ENCODE measurements around the gene SLC31A2.
"Not testable (repeated sequence)": the region's sequence is repeated elsewhere in the genome, so short reads cannot be mapped to it uniquely, and the experiment has no call there.

Gene SLC31A2, protein sequence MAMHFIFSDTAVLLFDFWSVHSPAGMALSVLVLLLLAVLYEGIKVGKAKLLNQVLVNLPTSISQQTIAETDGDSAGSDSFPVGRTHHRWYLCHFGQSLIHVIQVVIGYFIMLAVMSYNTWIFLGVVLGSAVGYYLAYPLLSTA

DNA sequence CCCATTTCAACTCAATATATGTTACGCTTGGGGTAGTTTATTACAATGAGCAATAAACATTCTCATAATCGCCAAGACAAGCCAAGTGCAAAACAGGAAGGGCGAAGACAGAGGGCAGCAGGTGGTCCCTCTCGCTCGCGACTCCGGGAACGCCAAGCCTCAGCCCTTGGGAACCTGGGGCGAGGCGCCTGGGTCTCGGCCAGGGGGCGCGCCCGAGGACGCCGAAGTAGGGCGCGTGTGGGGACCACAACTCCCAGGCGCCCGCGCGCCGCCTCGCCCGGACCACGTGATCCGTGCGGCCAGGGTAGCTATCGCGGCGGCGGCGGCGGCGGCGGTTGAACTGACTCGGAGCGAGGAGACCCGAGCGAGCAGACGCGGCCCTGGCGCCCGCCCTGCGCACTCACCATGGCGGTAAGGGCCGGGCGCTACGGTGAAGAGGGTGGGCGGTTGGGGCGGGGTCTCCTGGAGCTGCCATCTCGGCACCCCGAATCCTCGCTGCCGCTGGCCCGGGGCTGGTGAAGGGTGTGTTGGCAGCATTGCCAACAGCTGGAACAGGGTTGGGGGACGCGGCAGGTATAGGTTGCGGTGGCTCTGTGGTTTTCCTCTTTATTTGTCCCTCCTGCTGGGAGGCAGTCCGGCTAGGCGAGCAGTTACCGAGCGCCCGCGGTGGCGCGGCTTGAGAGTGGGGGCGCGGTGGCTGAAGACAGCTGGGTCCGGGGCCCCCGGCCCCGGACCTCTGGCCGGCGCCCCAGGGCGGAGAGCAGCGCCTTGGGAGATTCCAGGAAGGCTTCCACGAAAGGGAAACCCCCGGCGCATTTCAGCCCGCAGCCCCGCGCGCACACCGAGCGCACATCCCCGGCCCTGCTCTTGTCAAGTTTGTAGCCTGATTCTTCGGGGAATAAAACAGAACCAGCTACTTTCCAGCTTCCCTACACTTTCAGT is at the start of gene SLC31A2:
SLC31A2 (plus strand) TSS at position 338 of the 942 bp plus-strand sequence; CDS start at position 406, 68 bp downstream.
- DNase-seq = peak; percentile 68

DNA sequence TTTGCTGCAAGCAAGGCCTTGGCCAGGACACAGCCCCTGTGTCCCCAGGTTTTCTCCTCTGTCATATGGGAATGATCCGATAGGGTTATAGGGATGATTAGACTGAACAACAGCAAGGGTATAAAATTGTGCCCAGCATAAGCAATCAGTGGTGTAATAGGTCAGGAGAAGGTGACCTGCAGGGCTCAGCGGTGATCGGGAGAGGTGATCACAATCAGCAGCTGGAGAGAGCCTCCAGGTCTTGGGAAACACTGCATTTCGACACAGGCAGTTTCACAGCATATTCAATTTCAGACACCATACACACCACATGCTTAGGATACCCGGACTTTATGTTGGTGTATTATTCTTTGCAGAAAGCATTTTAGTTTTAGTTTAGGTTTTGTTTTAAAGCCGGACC is 45.5 kb upstream of the SLC31A2 start:
- DNase-seq = not testable (repeated sequence)

DNA sequence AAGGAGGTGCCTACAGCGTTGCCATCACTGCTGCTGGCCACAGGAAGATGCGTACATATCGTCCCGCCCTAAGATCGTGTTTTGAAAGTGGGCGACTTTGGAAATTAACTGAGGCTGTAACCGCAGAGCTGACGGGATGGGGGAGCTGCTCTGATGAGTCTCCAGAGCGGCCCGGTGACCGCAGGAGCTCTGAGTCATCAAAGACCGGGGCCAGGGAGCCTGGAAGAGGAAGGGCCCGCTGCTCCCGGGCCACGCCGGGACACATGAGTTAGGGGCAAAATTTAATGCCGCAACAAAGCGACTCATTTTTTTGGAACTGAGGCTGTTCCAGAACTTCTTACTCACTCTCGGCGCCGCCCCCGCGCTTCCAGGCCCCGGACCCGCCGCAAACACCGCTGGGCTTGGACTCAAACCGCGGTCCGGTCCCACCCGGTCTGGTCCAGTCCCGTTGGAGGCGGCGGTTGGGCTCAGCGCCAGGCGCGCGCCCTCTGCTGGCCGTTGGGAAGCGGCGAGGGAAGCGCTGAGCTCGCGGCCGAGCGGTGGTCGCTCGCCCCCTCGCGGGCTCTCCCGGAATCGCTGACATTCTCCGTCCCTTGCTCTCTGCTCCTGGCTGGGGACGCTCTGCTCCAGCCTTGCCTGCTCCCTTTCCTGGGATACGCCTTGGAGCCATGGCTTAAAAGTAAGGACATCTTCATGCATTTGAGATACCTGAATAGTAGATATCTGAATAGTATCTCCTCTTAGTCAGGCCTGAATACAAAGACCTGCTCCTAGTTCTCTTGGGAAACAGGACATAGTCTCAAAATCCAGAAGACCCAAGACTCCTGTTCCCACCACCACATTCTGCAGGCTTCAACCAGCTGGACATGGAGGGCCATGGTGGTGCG is 39.5 kb upstream of the SLC31A2 start:
- DNase-seq = not testable (repeated sequence)

DNA sequence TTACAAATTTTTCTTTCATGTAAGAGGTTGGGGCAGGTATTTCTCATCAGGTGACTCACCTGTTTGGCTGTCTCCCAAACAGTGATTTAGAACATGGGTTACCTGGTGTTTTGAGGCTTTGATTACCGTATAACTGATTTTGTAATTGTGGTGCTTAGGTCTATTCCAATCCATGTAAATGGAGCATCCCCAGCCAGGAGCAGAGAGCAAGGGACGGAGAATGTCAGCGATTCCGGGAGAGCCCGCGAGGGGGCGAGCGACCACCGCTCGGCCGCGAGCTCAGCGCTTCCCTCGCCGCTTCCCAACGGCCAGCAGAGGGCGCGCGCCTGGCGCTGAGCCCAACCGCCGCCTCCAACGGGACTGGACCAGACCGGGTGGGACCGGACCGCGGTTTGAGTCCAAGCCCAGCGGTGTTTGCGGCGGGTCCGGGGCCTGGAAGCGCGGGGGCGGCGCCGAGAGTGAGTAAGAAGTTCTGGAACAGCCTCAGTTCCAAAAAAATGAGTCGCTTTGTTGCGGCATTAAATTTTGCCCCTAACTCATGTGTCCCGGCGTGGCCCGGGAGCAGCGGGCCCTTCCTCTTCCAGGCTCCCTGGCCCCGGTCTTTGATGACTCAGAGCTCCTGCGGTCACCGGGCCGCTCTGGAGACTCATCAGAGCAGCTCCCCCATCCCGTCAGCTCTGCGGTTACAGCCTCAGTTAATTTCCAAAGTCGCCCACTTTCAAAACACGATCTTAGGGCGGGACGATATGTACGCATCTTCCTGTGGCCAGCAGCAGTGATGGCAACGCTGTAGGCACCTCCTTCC is 37.9 kb upstream of the SLC31A2 start:
- not testable (repeated sequence) for DNase-seq

DNA sequence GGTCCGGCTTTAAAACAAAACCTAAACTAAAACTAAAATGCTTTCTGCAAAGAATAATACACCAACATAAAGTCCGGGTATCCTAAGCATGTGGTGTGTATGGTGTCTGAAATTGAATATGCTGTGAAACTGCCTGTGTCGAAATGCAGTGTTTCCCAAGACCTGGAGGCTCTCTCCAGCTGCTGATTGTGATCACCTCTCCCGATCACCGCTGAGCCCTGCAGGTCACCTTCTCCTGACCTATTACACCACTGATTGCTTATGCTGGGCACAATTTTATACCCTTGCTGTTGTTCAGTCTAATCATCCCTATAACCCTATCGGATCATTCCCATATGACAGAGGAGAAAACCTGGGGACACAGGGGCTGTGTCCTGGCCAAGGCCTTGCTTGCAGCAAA is 32.0 kb upstream of the SLC31A2 start:
- DNase-seq = not testable (repeated sequence)

GRCh38 chr9:113125386-113126035 is 25.3 kb upstream of the SLC31A2 start:
- DNase-seq = no peak

GRCh38 chr9:113129466-113129865 is 21.3 kb upstream of the SLC31A2 start:
- no peak for DNase-seq

DNA sequence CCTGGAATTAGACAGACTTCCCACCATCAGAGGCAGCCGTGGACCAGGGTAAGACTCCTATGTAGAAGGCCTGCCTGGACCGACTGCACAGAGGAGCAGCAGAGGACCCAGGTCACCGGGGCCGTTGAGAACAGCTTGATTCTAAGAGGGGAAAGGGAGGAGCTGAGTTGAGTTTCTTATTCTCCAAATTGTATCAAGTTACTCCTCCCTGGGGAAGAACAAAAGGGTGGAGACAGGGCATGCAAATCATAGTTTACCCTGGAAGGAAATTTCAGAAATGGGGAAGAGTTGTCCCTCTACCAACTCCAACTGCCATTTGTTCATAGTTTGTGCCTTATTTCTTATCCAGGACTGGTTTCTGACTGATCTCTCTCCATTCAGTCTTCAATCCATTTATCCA is 20.9 kb upstream of the SLC31A2 start:
- DNase-seq = no peak

DNA sequence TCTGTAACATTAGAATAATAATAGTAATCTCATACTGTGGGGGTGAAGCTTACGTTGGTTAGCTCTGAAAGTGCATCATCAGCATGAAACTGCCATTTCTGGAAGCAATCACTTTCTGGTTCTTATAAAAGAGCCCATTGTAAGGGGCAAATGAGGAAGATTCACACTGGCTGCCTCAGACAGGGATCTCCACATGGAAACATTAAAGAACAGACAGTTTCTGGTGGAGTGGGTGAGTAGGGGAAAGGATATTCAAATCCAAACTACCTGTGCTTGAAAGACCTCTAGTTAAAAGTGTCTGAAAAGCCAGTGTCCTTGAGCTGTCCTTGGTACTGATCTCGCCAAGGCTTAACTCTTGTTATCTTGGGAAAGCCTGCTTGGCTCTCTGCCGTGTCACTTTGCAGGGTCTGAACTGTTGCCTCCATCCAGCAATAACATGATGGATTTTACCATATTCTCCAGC is 19.1 kb upstream of the SLC31A2 start:
- no peak for DNase-seq

DNA sequence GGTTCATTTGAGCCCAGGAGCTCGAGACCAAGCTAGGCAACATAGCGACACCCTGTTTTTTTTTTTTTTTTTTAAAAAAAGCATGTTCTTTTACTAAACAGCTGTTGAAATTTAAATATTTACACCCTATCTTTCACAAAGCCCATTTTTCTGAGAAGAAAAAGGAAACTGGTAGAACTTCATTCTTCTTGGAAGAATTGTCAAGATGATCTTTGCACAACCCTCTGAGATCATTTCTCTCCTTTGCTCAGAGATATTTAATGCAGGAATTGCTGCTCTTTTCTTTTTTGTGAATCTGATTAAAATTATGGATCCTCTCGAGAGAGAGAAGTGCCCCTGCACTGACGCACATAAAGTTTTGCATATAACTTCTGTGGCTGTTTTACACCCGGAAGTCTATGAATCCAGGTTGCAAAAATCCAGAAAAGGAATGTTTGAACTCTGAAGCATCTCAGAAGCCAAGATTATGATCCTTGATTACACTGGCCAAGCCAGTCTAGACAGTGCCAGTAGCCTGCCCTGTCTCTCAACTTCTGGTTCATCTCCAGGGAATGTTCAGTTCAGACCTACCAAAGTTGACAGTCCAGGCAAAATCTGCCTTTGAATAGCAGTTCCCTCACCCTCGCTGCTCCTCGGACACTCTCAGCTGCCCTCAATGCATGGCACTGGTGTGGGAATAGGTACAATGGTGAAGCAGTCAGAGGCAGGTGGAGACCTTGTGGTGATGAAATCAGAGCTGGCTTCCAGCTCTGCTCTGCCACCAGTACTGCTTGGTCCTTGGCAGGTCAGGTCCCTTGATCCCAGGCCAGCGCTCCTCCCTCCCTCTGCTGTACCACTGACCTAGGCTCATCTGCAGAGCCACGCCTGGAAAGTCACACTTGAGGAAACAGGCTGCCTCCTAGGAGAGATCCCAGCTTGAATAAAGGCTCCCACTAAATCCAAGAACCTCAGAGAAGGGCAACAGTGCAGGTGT is 13.3 kb upstream of the SLC31A2 start:
- no peak for DNase-seq

GRCh38 chr9:113138760-113139159 is 12.0 kb upstream of the SLC31A2 start:
- no peak for DNase-seq

DNA sequence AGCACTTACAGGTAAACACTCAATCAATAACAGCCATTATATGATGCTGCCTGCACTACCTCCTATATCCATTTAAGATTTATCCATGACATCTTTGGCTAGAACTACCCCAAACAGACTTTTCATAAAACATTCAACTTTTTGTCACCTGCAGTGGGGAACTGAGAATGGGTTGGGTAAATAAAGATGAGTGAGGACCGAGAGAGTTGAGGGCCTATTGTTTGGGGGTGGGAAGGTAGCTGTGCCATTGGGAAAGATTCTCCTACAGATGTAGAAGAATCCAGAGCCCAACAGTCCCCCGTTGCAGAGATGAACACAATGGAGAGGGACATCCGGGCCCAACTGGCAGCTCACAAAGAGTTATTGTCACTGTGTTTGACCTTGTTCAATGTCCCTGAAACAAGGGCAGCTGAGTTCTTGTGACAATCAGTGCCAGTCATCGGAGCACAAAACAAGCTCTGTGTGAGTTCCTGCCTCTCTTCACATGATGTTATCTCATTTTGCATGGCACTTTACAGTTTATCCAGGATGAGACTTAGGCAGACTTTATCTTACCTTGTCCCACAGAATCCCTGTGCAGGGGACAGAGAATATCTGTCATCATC is 11.5 kb upstream of the SLC31A2 start:
- DNase-seq = no peak

DNA sequence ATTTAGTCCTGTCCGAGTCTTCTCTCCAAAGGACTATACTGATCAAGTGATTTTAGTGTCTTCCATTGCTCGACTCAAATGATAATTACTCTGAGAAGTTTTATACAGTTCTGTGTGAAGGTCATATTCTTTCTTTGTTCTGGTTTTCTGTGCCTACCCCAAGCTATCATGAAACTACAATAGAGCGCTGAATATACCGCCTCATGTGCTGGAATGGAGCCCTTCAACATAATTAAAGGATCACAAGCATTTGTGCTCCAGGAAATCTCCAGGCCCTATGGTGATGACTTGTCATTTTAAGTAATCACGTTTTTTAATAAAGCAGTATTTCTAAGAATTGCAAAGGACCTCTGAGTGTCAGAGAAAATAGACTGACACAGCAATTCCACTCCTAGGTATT is 10.9 kb upstream of the SLC31A2 start:
- no peak for DNase-seq

DNA sequence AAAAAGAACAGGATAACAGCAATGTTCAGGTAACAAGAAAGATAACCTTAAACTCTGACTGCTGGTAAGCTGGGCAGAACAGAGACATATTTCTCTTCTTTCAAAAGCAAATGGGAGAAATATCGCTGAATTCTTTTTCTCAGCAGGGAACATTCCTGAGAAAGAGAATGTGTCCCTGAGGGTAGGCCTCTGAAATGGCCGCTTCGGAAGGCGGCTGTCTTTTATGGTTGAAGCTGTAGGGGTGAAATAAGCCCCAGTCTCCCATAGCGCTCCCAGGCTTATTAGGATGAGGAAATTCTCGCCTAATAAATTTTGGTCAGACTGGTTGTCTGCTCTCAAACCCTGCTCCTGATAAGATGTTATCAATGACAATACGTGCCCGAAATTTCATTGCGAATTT is 9.9 kb upstream of the SLC31A2 start:
- DNase-seq = not testable (repeated sequence)

DNA sequence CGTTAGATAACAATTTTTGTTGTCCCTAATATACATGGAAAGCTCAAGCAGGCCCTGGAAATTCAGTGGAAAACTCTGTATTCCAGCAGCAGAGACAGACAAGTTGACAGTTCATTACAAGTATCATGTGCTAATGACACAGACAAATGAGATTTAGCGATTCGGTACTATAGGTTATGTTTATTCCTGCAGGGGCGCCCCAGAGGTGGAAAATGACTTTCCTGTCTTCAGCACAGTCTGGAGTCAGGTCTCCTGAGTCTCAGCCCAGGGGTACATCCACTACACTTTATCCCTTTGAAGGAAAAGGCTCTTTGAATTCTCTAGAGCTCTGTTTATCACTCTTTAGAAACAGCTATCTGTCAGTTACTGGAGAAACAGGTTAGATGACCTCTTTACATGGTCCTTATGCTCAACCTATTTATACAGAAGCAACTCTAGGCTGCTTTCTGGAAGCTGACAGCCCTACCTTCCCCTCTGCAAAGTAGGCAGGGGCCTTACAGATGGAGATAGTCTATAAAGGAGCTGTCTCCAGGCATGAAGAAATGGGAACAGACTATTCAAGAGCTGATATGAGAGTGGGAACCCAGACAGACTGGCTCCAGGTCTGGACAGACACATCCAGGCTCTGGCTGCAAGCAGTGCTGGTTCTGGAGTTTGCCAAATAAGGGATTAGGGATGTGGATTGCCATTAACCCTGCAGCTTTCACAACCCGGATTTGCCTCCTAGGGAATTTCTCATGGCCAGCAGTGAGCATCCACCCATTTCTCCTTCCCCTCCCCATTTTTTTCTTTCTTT is 7.2 kb upstream of the SLC31A2 start:
- no peak for DNase-seq

- DNase-seq = no peak
These were observed 2.5 kb upstream of the SLC31A2 start for GRCh38 chr9:113148372-113148705.

GRCh38 chr9:113148781-113149510 is 1.9 kb upstream of the SLC31A2 start:
- no peak for DNase-seq

DNA sequence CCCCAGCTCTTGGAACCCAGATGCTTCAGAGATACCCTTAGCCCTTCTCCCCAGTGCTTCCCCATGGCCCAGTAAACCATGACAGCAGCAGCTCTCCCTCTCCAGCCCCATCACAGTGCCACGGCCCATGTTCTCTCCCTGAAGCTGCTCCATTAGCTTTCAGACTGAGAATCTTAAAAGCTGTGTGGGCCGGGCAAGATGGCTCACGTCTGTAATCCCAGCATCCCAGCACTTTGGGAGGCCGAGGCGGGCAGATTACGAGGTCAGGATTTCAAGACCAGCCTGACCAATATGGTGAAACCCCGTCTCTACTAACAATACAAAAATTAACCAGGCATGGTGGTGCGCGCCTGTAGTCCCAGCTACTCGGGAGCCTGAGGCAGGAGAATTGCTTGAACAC is 1.2 kb upstream of the SLC31A2 start:
- not testable (repeated sequence) for DNase-seq

Data from NK-92 treated with Interleukin-12 subunit alpha and Interleukin-12 subunit beta, amount 100 ng/mL, for 24 hours (cell line).